ENCODE results near the gene AMER3. TPM values are rescaled to one million over a fixed set of nuclear protein-coding genes. Genes with fewer than 3 reads are reported as not detected.

Gene AMER3
- polyA plus RNA-seq, 6 donors from 2014 or later: not detected

DNA sequence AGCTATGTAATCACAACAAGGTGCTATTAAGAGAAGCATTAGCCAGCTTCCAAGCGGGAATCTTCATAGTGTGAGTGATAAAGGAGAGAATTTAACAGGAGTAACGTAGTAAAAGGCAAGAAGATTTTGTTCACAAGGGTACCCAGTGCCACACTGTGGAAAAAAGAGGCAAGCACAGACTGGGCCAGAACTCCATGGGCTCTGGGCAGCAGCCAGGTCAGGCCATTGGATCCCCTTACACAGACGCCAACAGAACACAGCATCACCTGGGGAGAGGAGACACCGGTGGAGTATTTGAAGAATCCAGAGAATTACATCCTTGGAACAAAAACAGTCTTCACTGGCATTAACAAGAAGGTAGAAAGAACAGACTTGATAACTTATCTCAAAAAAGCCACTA lies 21.2 kb downstream of the AMER3 start:
- no peak overlapping the region for H3K4me3 Mint-ChIP-seq
- peaks cover 4 to 12% (median 8%) of the 10 kb centered on the region in 3 donors for H3K27me3 Mint-ChIP-seq
- DNase-seq (no peak), ATAC-seq (ENCODE audit: low read depth in 2 of 2) (no peak)
- H3K9me3 Mint-ChIP-seq: peaks cover 0 to 11% (median 3%) of the 10 kb centered on the region in 7 donors
- H3K36me3 Mint-ChIP-seq: no peaks in the 10 kb centered on the region
- H3K27ac Mint-ChIP-seq: no peak overlapping the region
- H3K4me1 Mint-ChIP-seq: no peaks in the 10 kb centered on the region

DNA sequence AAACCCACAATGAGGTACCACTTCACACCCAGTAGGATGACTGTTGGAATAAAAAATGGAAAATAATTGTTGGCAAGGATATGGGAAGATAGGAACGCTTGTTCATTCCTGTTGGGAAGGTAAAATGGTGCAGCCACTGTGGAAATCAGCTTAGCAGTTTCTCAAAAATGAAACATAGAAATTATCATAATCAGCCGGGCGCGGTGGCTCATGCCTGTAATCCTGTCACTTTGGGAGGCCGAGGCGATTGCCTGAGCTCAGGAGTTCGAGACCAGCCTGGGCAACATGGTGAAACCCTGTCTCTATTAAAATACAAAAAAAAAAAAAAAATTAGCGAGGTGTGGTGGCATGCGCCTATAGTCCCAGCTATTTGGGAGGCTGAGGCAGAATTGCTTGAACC lies 23.4 kb downstream of the AMER3 start:
- DNase-seq: no peak

DNA sequence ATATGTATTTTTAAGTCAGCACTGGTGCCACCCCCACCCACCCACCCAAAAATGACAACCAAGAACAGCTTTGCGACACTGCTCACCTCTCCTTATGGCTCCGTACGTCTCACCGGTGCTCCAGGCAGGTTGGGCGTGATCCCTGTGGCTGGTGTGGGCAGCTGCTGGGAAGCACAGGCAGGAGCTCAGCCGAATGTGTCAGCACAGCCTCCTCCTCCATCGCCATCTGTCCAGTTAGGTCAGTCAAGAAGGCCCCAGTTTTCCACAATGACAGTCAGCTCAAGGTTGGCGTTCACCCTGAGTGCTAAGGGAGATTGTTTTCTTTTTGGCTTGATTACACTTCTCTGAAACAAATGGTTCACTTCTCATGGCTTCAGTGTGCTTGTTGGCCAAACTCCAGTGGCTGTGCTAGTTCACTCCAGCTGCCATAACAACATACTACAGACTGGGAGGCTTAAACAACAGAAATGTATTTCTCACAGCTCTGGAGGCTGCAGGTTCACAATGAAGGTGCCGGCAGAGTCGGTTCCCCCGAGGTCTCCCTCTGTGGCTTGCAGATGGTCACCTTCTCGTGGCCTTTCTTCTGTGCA lies 30.2 kb downstream of the AMER3 start:
- Mint-ChIP-seq H3K4me1 (no peaks in the 10 kb centered on the region), H3K36me3 (no peaks in the 10 kb centered on the region), H3K9me3 (peaks cover 0 to 10% (median 3%) of the 10 kb centered on the region in 7 donors), H3K4me3 (no peak overlapping the region), H3K27ac (no peak overlapping the region), H3K27me3 (peaks cover 2 to 30% (median 6%) of the 10 kb centered on the region in 3 donors)
- no peak for ATAC-seq (ENCODE audit: low read depth in 2 of 2)
- DNase-seq: no peak

More for the DNA sequence above, 23.4 kb downstream of the AMER3 start:
- Mint-ChIP-seq H3K27me3 (peaks cover 8 to 12% (median 10%) of the 10 kb centered on the region in 3 donors), H3K4me3 (no peak overlapping the region), H3K4me1 (no peaks in the 10 kb centered on the region), H3K36me3 (no peaks in the 10 kb centered on the region), H3K9me3 (peaks cover 0 to 10% (median 3%) of the 10 kb centered on the region in 7 donors), H3K27ac (no peak overlapping the region)
- no peak for ATAC-seq (ENCODE audit: low read depth in 2 of 2)

DNA sequence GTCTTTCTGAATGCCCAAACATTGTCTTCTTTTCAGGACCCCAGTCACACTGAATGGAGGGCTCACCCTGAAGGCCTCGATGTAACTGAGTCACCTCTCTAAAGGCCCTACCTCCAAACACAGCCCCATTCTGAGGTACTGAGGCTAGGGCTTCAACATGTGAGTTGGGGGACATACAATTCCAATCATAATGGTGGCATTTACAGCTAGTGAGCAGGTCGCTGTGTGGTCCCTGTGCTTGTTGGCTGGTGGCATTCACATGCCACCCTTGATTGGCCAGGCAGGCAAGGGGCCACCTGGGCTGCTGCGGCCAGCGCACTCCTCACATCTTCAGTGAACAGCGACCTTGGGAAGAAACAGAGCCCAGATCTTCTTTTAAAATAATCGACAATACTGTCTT lies 30.7 kb downstream of the AMER3 start:
- peaks cover 0 to 9% (median 2%) of the 10 kb centered on the region in 7 donors for H3K9me3 Mint-ChIP-seq
- H3K27ac Mint-ChIP-seq: no peak overlapping the region
- H3K4me1 Mint-ChIP-seq: no peaks in the 10 kb centered on the region
- DNase-seq (no peak), ATAC-seq (ENCODE audit: low read depth in 2 of 2) (no peak)
- no peak overlapping the region for H3K4me3 Mint-ChIP-seq
- peaks cover 0 to 29% (median 6%) of the 10 kb centered on the region in 3 donors for H3K27me3 Mint-ChIP-seq
- H3K36me3 Mint-ChIP-seq: no peaks in the 10 kb centered on the region

DNA sequence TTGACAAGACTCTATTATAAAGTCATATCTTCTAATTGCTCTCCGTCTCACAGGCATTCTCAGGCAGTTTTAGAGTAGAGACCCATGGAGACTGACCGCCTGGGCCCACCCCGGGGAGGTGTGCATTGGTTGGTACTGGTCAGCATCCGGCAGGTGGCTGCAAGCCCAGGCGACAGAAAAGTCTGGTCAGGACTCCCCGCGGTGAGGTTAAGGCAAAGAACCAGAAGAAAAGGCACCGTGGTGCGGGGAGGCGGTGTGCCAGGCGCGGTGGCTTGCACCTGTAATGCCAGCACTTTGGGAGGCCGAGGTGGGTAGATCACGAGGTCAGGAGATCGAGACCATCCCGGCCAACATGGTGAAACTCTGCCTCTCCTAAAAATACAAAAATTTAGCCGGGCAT lies 32.5 kb downstream of the AMER3 start:
- ATAC-seq (ENCODE audit: low read depth in 2 of 2): no peak
- no peak for DNase-seq
- no peak overlapping the region for H3K27ac Mint-ChIP-seq
- no peaks in the 10 kb centered on the region for H3K36me3 Mint-ChIP-seq
- peaks cover 0 to 6% (median 2%) of the 10 kb centered on the region in 7 donors for H3K9me3 Mint-ChIP-seq
- no peaks in the 10 kb centered on the region for H3K4me1 Mint-ChIP-seq
- no peak overlapping the region for H3K4me3 Mint-ChIP-seq
- H3K27me3 Mint-ChIP-seq: peaks cover 0 to 42% (median 2%) of the 10 kb centered on the region in 3 donors

DNA sequence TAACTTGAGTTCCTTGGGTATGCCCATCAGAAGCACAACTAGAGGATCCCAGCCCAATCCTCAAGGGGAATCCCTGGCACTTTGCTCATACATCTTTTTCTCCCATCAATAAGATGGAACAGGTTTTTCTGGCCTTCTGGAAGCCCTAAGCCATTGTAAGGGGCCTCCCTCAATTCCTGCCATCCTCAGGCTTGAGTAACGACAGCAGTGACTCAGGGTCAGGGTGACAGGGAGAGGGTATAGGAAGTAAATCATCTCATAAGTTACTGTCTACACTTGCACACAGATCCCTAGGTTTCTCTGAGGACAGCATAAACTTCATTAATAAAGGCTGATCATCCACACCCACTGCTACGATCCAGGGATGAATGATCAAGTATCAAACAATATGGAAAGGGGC lies 35.0 kb downstream of the AMER3 start:
- Mint-ChIP-seq H3K4me1 (no peaks in the 10 kb centered on the region), H3K36me3 (no peaks in the 10 kb centered on the region), H3K4me3 (no peak overlapping the region), H3K9me3 (no peaks in the 10 kb centered on the region), H3K27ac (no peak overlapping the region), H3K27me3 (peaks cover 0 to 42% (median 4%) of the 10 kb centered on the region in 3 donors)
- no peak for DNase-seq
- no peak for ATAC-seq (ENCODE audit: low read depth in 2 of 2)

DNA sequence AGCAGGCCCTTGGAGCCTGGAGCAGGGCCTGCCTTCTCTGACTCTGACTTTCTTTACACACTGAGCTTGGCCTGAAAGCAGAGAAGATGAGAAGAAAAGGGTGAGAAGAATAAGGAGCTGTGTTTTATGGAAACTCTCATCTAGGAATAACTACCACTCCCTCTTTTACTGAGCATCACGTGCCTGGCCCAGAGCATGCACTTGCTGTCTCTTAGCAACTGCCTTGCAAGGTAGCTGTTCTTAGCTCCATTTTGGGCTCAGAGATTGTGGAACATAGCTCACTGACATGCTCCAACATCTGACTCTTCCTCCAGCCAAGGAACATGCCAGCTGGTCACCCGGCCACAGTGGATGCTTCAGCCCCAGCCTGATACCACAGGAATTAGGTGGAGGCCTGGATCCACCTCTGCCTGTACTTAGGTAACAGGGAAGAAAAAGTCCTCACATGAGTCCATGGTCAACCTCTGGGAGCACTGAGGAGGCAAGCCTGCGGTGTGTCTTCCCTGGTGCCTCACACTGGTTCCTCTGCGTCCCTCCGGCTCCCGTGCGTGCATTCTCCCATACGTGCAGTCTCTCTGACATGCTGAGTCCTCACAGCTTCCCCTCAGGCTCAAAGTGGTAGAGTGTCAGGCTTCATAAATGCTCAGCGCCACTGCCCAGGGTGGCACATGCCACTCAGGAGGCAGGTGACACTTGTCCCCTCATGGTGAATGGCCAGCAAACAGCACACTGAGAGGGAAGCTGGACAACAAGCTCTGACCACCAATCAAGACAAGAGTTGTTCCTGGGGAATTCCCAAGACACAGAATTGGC lies 35.7 kb downstream of the AMER3 start:
- no peaks in the 10 kb centered on the region for H3K36me3 Mint-ChIP-seq
- DNase-seq (no peak), ATAC-seq (ENCODE audit: low read depth in 2 of 2) (no peak)
- H3K4me1 Mint-ChIP-seq: no peaks in the 10 kb centered on the region
- H3K9me3 Mint-ChIP-seq: no peaks in the 10 kb centered on the region
- H3K4me3 Mint-ChIP-seq: no peak overlapping the region
- peaks cover under 1 to 42% (median 4%) of the 10 kb centered on the region in 3 donors for H3K27me3 Mint-ChIP-seq
- no peak overlapping the region for H3K27ac Mint-ChIP-seq

DNA sequence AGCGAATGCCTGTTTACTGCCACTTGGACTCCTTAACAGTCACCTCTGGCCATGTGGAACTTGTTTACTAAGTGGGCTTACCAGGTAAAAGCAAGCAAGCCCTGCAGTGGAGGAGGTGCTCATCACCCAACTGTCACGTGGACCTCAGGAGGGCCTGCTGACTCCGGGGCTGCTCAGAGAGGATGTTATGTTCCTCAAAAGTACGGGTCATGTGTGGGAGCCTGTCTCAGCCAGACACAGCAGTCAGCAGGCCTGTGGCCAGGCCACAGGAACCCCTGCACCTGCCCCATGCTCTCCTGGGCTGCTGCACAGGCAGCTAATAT lies 36.2 kb downstream of the AMER3 start:
- H3K9me3 Mint-ChIP-seq: no peaks in the 10 kb centered on the region

DNA sequence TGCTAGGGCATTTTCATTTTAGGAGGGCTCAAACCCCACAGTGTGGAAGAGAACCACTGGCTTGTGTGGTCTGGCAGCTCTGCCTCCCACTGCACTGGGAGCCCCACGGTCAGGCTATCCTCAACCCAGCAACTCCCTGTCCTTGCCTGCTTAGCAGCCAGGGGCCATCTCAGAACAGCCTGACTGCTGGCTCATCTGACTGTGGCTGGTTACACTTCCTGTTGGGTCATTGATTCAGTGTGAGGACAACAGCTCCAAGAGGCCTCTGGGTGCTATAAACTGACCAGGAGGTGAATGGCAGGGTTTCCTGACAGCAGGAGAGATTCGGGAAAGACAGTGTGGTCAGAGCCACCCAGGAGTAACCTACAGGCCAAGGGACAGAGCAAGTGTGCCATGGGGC lies 40.1 kb downstream of the AMER3 start:
- Mint-ChIP-seq H3K4me3 (peak overlapping the region in 3 of 8 donors; percentile 35 to 55 (median 43)), H3K9me3 (no peaks in the 10 kb centered on the region), H3K27me3 (peaks cover 4 to 28% (median 17%) of the 10 kb centered on the region in 3 donors), H3K4me1 (peaks cover 3 to 9% (median 4%) of the 10 kb centered on the region in 3 donors), H3K27ac (no peak overlapping the region), H3K36me3 (no peaks in the 10 kb centered on the region)
- DNase-seq: no peak
- ATAC-seq (ENCODE audit: low read depth in 2 of 2): no peak

More for the DNA sequence above, 36.2 kb downstream of the AMER3 start:
- Mint-ChIP-seq H3K27ac (no peak overlapping the region), H3K4me1 (no peaks in the 10 kb centered on the region), H3K27me3 (peaks cover 4 to 39% (median 5%) of the 10 kb centered on the region in 3 donors), H3K4me3 (no peak overlapping the region), H3K36me3 (no peaks in the 10 kb centered on the region)
- peak in 1 of 2 donors; percentile 38 for ATAC-seq (ENCODE audit: low read depth in 2 of 2)
- no peak for DNase-seq

DNA sequence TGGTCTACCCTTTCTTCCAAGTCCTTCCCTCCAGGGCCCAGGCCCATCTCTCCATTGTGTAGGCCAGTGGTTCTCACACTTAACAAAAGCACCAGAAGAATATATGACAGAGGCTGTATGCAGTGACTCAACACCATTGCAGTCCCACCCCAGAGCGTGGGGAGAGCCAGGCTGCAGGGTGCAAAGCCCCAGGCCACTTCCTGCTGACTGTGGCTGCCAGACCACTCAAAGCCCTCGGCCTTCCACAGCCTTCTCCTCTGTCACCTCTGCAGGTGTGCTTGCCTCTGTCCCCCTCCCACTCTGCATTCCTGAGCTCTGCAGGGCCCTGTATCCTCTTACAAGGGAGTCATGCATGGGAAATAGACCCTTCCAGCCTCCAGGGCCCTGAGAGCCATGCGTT lies 41.0 kb downstream of the AMER3 start:
- DNase-seq: no peak
- Mint-ChIP-seq H3K4me3 (peak overlapping the region in 5 of 8 donors; percentile 8 to 70 (median 42)), H3K27ac (no peak overlapping the region), H3K4me1 (peaks cover 3 to 9% (median 4%) of the 10 kb centered on the region in 3 donors), H3K9me3 (no peaks in the 10 kb centered on the region), H3K27me3 (peaks cover 4 to 30% (median 11%) of the 10 kb centered on the region in 3 donors), H3K36me3 (no peaks in the 10 kb centered on the region)
- ATAC-seq (ENCODE audit: low read depth in 2 of 2): no peak

DNA sequence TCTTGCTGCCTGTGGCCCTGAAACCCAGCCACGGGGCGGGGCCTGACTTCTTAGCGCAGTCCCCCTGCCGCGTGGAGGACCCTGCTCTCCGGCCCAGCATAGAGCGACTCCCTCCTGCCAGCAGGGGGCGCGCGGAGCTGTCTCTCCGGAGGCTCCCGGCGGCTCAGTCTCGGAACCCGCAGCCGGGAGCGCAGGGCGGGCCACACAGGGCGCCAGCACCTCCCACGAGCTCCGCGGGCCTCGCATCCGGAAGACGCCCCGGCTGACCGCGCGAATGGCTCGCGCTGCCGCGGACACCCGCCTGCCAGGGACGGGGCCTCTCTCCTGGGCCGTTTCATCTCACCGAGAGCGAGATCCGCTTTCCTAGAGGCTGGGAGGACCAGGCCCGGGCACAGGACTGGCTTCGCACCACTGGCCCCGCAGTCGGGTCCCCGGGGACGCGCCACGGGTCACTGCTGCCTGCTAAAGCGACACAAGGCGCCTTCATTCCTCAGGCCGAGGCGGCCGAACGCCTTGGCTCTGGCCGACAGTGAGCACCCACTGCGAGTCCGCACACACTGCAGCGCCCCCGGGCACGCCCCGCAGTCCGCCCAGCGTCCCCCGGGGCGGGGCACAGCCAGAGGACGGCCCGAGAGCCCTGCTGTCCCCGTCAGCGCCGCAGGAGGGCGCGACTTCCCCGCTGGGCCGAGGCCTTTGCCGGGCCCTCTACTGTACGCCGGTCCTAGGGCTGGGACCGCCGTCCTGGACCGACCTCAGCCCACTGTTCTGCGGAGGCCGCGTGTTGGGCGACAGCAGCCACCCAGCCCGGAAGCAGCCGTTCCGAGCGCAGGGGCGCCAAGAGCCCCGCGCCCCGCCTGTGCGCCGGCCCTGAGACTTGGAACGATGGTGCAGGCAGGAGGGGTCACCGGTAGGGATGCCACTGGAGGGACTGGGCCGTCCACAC lies 42.4 kb downstream of the AMER3 start:
- ATAC-seq (ENCODE audit: low read depth in 2 of 2): peak; percentile 87
- peak; percentile 81 for DNase-seq
- no peaks in the 10 kb centered on the region for H3K9me3 Mint-ChIP-seq
- peak overlapping the region; percentile 69 to 84 (median 75) for H3K4me3 Mint-ChIP-seq
- peak overlapping the region in 2 of 6 donors; percentile 24 to 34 for H3K27ac Mint-ChIP-seq
- H3K4me1 Mint-ChIP-seq: peaks cover 3 to 9% (median 4%) of the 10 kb centered on the region in 3 donors
- H3K36me3 Mint-ChIP-seq: no peaks in the 10 kb centered on the region
- peaks cover 0 to 30% (median 7%) of the 10 kb centered on the region in 3 donors for H3K27me3 Mint-ChIP-seq

DNA sequence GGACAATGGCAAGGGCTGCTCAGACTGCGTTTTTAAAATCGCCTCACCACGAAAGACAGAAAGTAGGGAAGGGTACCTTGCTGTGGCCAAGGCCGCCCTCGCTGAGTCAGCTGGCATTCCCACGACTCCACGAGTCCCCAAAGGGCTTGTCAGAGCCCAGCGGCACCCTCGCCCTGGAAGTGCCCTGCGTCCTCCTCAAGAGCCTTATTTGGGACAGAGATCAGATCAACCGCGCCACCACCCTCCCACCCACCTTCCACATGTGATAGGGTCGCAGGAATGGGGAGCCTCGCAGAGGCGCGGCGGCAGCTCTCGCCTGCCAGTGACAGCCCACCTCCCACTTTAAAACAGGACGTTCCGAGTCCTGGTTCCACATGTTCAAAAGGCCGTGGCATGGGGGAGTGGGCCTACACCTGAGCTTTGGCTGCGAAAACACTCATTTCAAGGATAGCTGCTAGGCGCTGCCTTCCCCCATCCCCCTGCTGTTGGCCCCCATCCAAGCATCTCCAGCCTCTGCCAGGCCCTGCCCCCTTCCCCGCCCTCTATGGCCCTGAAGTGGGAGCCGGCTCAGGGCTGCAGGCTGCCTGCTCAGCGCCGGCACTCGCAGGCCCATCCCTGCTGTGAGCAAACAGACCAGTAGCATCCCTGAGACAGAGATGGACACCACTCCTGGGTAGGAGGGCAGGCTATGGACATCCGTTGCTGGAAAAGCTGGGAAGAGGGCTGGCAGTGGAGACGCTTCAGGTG lies 43.3 kb downstream of the AMER3 start:
- Mint-ChIP-seq H3K27ac (peak overlapping the region in 1 of 6 donors; percentile 34), H3K9me3 (no peaks in the 10 kb centered on the region), H3K4me1 (peaks cover 3 to 9% (median 4%) of the 10 kb centered on the region in 3 donors), H3K4me3 (peak overlapping the region; percentile 68 to 84 (median 75)), H3K36me3 (no peaks in the 10 kb centered on the region), H3K27me3 (peaks cover 0 to 30% (median 8%) of the 10 kb centered on the region in 3 donors)
- DNase-seq (no peak), ATAC-seq (ENCODE audit: low read depth in 2 of 2) (no peak)

Data from naive B cell (primary cell).